ENCODE data around the gene CCDC134. TPM values are rescaled to one million over a fixed set of nuclear protein-coding genes. Genes with fewer than 3 reads are reported as not detected.

The CCDC134 gene
- total and polyA plus RNA-seq, 2 donors (not counting 1 experiment from before 2014, with no cell fraction given): 3.0 to 13.7 TPM

DNA sequence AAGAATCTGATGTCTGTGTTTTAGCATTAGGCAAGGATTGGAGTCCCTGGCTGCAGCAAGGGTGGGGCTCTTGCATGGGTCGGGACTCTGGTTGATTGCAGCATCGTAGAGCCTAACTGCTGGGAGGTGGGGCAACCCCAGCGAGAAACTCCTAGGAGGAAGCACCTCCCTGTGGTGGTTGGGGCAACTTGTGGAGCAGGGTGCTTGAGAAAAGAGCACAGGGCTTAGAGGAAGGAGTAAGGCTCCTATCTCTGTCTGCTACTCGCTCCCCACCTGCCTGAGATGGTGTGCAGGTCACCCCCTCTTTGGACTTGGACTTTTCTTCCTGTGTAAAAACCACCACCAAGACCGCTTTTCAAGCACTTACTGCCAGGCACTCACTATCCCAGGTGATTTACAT, 48.0 kb downstream of the CCDC134 start:
- no peaks in the 10 kb centered on the region for H3K9me3 ChIP-seq (ENCODE audit: control insufficient read depth, insufficient read depth, low read depth, low read length)
- peaks cover 2% of the 10 kb centered on the region for H4K20me1 ChIP-seq (ENCODE audit: control insufficient read depth, extremely low read depth, insufficient read depth, low read length)
- TF ChIP-seq EZH2 (IDR thresholded peaks at IDR 0.05; ENCODE audit: low read length, missing control alignments): no peak
- TF ChIP-seq, protein P1, sequence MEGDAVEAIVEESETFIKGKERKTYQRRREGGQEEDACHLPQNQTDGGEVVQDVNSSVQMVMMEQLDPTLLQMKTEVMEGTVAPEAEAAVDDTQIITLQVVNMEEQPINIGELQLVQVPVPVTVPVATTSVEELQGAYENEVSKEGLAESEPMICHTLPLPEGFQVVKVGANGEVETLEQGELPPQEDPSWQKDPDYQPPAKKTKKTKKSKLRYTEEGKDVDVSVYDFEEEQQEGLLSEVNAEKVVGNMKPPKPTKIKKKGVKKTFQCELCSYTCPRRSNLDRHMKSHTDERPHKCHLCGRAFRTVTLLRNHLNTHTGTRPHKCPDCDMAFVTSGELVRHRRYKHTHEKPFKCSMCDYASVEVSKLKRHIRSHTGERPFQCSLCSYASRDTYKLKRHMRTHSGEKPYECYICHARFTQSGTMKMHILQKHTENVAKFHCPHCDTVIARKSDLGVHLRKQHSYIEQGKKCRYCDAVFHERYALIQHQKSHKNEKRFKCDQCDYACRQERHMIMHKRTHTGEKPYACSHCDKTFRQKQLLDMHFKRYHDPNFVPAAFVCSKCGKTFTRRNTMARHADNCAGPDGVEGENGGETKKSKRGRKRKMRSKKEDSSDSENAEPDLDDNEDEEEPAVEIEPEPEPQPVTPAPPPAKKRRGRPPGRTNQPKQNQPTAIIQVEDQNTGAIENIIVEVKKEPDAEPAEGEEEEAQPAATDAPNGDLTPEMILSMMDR (conservative IDR thresholded peaks at IDR 0.05 in 1 of 2, IDR thresholded peaks at IDR 0.05 in 1 of 2; ENCODE audit: low read depth in 1 of 2, low read length in 2 of 2): no peak
- H2AFZ ChIP-seq (ENCODE audit: low read length): no peak overlapping the region
- H3K36me3 ChIP-seq (ENCODE audit: control insufficient read depth, insufficient read depth, low read length): no peaks in the 10 kb centered on the region
- no peak overlapping the region for H3K4me2 ChIP-seq (ENCODE audit: extremely low read depth, insufficient read depth, low read length)
- H3K79me2 ChIP-seq (ENCODE audit: control insufficient read depth, insufficient read depth, low read length): peaks cover 47% of the 10 kb centered on the region
- DNase-seq (ENCODE audit: low read depth in 2 of 2): peak in 1 of 2 donors; percentile 61
- H3K4me1 ChIP-seq (ENCODE audit: control insufficient read depth, extremely low read depth, insufficient read depth, low read length): no peaks in the 10 kb centered on the region
- no peak overlapping the region for H3K9ac ChIP-seq (ENCODE audit: insufficient read depth, low read length)
- H3K27ac ChIP-seq (ENCODE audit: insufficient read depth, low read length): no peak overlapping the region
- no peaks in the 10 kb centered on the region for H3K27me3 ChIP-seq (ENCODE audit: control insufficient read depth, insufficient read depth, low read length)
- H3K4me3 ChIP-seq (replicated peaks in 1 of 4; ENCODE audit: control extremely low read depth in 1 of 4, insufficient read depth in 1 of 4, low read depth in 3 of 4, low read length in 4 of 4): no peak overlapping the region

DNA sequence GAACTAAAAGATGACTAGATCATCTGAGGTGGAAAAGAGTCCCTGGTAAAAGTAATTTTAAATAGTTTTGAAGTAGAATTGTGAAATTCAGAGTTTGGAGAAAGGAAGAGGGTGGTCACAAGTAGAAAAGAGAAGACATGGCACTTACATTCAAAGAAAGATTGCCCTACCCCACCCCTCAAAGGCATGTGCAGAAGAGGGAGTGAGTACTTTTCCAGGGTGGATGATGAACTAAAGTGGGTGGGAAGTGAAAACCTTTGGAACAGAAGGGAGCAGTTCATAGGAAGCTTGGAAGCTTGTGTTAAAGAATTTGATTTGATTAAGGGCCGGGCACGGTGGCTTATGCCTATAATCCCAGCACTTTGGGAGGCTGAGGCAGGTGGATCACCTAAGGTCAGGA, 56.0 kb downstream of the CCDC134 start:
- peaks cover 22% of the 10 kb centered on the region for H3K79me2 ChIP-seq (ENCODE audit: control insufficient read depth, insufficient read depth, low read length)
- no peaks in the 10 kb centered on the region for H3K36me3 ChIP-seq (ENCODE audit: control insufficient read depth, insufficient read depth, low read length)
- H3K4me3 ChIP-seq (replicated peaks in 1 of 4; ENCODE audit: control extremely low read depth in 1 of 4, insufficient read depth in 1 of 4, low read depth in 3 of 4, low read length in 4 of 4): no peak overlapping the region
- no peaks in the 10 kb centered on the region for H4K20me1 ChIP-seq (ENCODE audit: control insufficient read depth, extremely low read depth, insufficient read depth, low read length)
- no peaks in the 10 kb centered on the region for H3K9me3 ChIP-seq (ENCODE audit: control insufficient read depth, insufficient read depth, low read depth, low read length)
- H3K27me3 ChIP-seq (ENCODE audit: control insufficient read depth, insufficient read depth, low read length): no peaks in the 10 kb centered on the region
- no peak overlapping the region for H3K27ac ChIP-seq (ENCODE audit: insufficient read depth, low read length)
- H2AFZ ChIP-seq (ENCODE audit: low read length): no peak overlapping the region
- no peak overlapping the region for H3K9ac ChIP-seq (ENCODE audit: insufficient read depth, low read length)
- DNase-seq (ENCODE audit: low read depth in 2 of 2): no peak
- H3K4me2 ChIP-seq (ENCODE audit: extremely low read depth, insufficient read depth, low read length): no peak overlapping the region
- peaks cover 2% of the 10 kb centered on the region for H3K4me1 ChIP-seq (ENCODE audit: control insufficient read depth, extremely low read depth, insufficient read depth, low read length)
- TF ChIP-seq, protein P1 (conservative IDR thresholded peaks at IDR 0.05 in 1 of 2, IDR thresholded peaks at IDR 0.05 in 1 of 2; ENCODE audit: low read depth in 1 of 2, low read length in 2 of 2): no peak
- no peak for TF ChIP-seq EZH2 (IDR thresholded peaks at IDR 0.05; ENCODE audit: low read length, missing control alignments)

DNA sequence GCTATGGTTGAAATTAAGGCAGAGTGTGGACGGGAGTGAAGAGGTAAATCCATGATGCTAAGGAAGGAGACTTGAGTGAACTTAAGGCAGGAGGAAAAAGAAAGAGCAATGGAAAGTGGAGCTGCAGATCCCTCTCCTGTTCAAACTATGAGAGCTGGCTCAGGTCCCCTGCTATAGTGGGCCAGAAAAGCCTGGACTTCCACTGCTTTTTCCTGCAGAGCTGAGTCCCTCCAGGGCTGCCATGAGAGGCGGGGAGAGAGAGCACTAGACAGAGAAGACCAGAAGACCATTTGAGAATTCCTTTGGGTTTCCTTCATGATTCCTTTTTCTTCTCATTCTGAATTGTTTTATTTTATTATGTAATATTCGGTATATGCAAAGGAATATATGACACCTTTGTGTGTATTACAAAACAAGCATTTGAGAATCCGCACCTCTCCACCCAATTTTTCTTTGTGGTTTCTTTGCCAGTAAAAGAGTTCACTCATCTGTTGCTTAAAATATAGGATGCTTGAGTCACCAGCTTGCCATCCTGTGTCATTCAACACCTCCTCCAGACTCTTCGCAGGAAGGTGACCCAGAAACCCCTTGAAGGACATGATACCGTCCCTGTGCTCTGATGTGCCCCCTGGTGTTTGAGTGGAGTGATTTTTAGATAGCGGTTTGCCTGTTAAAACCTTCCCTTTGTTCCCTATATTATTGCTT, 56.8 kb downstream of the CCDC134 start:
- H2AFZ ChIP-seq (ENCODE audit: low read length): no peak overlapping the region
- no peak overlapping the region for H3K27ac ChIP-seq (ENCODE audit: insufficient read depth, low read length)
- H3K36me3 ChIP-seq (ENCODE audit: control insufficient read depth, insufficient read depth, low read length): no peaks in the 10 kb centered on the region
- no peak overlapping the region for H3K9ac ChIP-seq (ENCODE audit: insufficient read depth, low read length)
- DNase-seq (ENCODE audit: low read depth in 2 of 2): peak; percentile 65 to 77
- TF ChIP-seq, protein P1 (conservative IDR thresholded peaks at IDR 0.05 in 1 of 2, IDR thresholded peaks at IDR 0.05 in 1 of 2; ENCODE audit: low read depth in 1 of 2, low read length in 2 of 2): peak; percentile 59 to 73
- TF ChIP-seq EZH2 (IDR thresholded peaks at IDR 0.05; ENCODE audit: low read length, missing control alignments): no peak
- peaks cover 25% of the 10 kb centered on the region for H3K79me2 ChIP-seq (ENCODE audit: control insufficient read depth, insufficient read depth, low read length)
- H3K4me1 ChIP-seq (ENCODE audit: control insufficient read depth, extremely low read depth, insufficient read depth, low read length): peaks cover 5% of the 10 kb centered on the region
- H3K4me3 ChIP-seq (replicated peaks in 1 of 4; ENCODE audit: control extremely low read depth in 1 of 4, insufficient read depth in 1 of 4, low read depth in 3 of 4, low read length in 4 of 4): no peak overlapping the region
- H3K9me3 ChIP-seq (ENCODE audit: control insufficient read depth, insufficient read depth, low read depth, low read length): no peaks in the 10 kb centered on the region
- peaks cover 4% of the 10 kb centered on the region for H4K20me1 ChIP-seq (ENCODE audit: control insufficient read depth, extremely low read depth, insufficient read depth, low read length)
- H3K4me2 ChIP-seq (ENCODE audit: extremely low read depth, insufficient read depth, low read length): no peak overlapping the region
- no peaks in the 10 kb centered on the region for H3K27me3 ChIP-seq (ENCODE audit: control insufficient read depth, insufficient read depth, low read length)
